ENCODE measurements around the gene RLN3. TPM values are rescaled to one million over a fixed set of nuclear protein-coding genes. Genes with fewer than 3 reads are reported as not detected.

The RLN3 gene
- total and polyA plus RNA-seq, 9 of the 15 experiments (the other 6 are each of a cell fraction or from before 2014, with no cell fraction given), result 0.31 to 1.2 (median 0.71) TPM; not detected in 6

DNA sequence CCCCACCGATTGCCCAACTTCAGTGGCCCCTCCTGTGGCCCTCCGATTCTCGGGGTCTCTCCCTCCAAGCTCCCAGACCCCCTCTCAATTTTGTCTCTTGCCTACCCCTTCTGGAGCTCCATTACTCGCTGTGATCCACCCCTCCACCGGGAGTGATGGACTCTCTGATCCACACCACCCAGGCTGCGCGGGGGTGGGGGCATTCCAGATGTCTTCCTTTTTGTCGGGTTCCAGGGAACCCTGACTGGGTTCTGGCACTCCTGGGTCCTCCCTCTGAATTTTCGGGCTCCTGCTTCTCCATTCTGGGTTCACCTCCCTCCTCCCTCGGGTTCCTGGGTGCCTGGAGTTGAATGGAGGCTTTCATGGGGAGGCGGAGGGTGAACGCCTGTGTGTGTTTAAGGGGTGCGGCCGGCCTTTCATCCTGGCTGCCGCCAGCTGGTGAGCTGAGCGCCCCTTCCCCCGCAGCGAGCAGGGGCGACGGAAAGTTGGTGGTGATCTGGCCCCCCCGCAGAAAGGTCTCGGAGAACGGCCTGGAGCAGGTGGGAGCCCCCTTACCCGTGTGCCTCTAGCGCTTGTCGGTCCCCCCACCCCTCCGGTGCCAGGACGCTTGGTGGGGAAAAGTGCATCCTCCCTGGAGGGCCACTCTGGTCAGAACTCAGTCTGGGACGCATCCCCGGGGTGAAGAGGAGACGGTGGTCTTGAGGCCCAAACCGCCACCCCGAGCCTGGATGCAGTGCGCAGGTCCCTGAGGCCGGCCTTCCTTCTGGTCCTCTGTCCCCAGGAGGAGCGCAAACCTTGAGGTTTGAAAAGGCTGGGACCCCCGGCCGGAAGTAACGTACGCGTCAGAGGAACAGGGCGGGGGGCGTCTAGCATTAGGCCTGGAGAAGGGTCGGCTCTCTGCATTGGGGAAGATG is 46.2 kb downstream of the RLN3 start:
- DNase-seq (ENCODE audit: extremely low read depth in 1 of 4, low spot score in 3 of 4), result peak; percentile 38 to 61 (median 51)
- BruUV-seq (replicated peaks), result no TSS peak
- intact Hi-C loops (cut with micrococcal nuclease) (no loop called here), in situ Hi-C loops (cut with MboI) (loop anchor here (5.0 to 25.0 kb wide), 2 partner anchors 192 to 487 kb away; no protein-coding TSS in a partner anchor)
- Histone ChIP-seq H3K9me3 (replicated peaks; ENCODE audit: control insufficient read depth, insufficient read depth, low read depth, low read length) (no peaks in the 10 kb centered on the region), H3K4me3 (peak overlapping the region; percentile 55), H3K4me1 (replicated peaks in 1 of 2; ENCODE audit: control insufficient read depth in 2 of 2, insufficient read depth in 2 of 2, low read length in 2 of 2) (peaks cover 9 to 48% of the 10 kb centered on the region in 2 experiments; a peak in 4 of 5 replicates), H3K9me1 (ENCODE audit: control insufficient read depth, insufficient read depth, low read length) (no peaks in the 10 kb centered on the region), H3K9ac (ENCODE audit: insufficient read depth in 1 of 2, low read depth in 2 of 2, low read length in 2 of 2) (peak overlapping the region; percentile 69 to 97), H4K20me1 (replicated peaks; ENCODE audit: control insufficient read depth, insufficient read depth, low read length) (no peaks in the 10 kb centered on the region), H2AFZ (ENCODE audit: low read depth, low read length) (peak overlapping the region; percentile 90), H3K4me2 (ENCODE audit: insufficient read depth, low read length) (peak overlapping the region; percentile 82), H3K79me2 (ENCODE audit: control insufficient read depth, insufficient read depth, low read length) (peaks cover 19% of the 10 kb centered on the region), H3K27me3 (ENCODE audit: control insufficient read depth in 2 of 2, insufficient read depth in 2 of 2, low read length in 2 of 2) (no peaks in the 10 kb centered on the region), H3K27ac (ENCODE audit: extremely low read depth, low read depth, low read length) (peak overlapping the region; percentile 68), H3K36me3 (ENCODE audit: control insufficient read depth, insufficient read depth, low read length) (no peaks in the 10 kb centered on the region)
- CTCF ChIA-PET (ENCODE audit: low intra/inter-chr PET ratio), result interaction anchor here (0.6 to 3.7 kb wide), 3 partner anchors 194 to 332 kb away, joined by 3 to 39 read pairs (median 4); no protein-coding TSS in a partner anchor
- POLR2A ChIA-PET, result interaction anchor here (0.6 to 1.3 kb wide), 3 partner anchors 44 to 174 kb away, joined by 3 to 4 read pairs (median 4); partner anchors contain the start of gene ASF1B
- WGBS (ENCODE audit: insufficient coverage, low coverage, missing lambda C conversion rate), result 3% methylated on average over 35 of the region's 44 CpGs
- FAIRE-seq, result no peak
- peak; percentile 52 for ATAC-seq
- TF ChIP-seq, protein P1, sequence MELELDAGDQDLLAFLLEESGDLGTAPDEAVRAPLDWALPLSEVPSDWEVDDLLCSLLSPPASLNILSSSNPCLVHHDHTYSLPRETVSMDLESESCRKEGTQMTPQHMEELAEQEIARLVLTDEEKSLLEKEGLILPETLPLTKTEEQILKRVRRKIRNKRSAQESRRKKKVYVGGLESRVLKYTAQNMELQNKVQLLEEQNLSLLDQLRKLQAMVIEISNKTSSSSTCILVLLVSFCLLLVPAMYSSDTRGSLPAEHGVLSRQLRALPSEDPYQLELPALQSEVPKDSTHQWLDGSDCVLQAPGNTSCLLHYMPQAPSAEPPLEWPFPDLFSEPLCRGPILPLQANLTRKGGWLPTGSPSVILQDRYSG (tag; conservative IDR thresholded peaks at IDR 0.05; ENCODE audit: low read depth), result no peak
- TF ChIP-seq RBM17 (IDR thresholded peaks at IDR 0.05; ENCODE audit: borderline replicate concordance, low read depth, low read length) (no peak), MIER1 (IDR thresholded peaks at IDR 0.05; ENCODE audit: low read depth) (no peak), DDX20 (tag; IDR thresholded peaks at IDR 0.05; ENCODE audit: low read depth) (no peak), POLR2G (IDR thresholded peaks at IDR 0.05; ENCODE audit: low read depth, low read length) (no peak; the same call in 1 of the 2 replicates), EWSR1 (IDR thresholded peaks at IDR 0.05; ENCODE audit: borderline replicate concordance, low read depth, partially characterized antibody) (no peak), TGIF2 (CRISPR knock-in tag; IDR thresholded peaks at IDR 0.05) (no peak), KDM5B (IDR thresholded peaks at IDR 0.05; ENCODE audit: insufficient replicate concordance, low read depth, low read length) (peak; percentile 12), ESRRA (IDR thresholded peaks at IDR 0.05; ENCODE audit: borderline replicate concordance, low read depth) (no peak), ZNF311 (CRISPR knock-in tag; IDR thresholded peaks at IDR 0.05) (no peak), HSF4 (CRISPR knock-in tag; IDR thresholded peaks at IDR 0.05; ENCODE audit: borderline replicate concordance) (no peak), EGR1 (conservative IDR thresholded peaks at IDR 0.05) (peak; percentile 71), ZNF263 (CRISPR knock-in tag; IDR thresholded peaks at IDR 0.05; ENCODE audit: borderline replicate concordance) (peak; percentile 50), CEBPB (tag; IDR thresholded peaks at IDR 0.05) (no peak)
- TF ChIP-seq, protein P2, sequence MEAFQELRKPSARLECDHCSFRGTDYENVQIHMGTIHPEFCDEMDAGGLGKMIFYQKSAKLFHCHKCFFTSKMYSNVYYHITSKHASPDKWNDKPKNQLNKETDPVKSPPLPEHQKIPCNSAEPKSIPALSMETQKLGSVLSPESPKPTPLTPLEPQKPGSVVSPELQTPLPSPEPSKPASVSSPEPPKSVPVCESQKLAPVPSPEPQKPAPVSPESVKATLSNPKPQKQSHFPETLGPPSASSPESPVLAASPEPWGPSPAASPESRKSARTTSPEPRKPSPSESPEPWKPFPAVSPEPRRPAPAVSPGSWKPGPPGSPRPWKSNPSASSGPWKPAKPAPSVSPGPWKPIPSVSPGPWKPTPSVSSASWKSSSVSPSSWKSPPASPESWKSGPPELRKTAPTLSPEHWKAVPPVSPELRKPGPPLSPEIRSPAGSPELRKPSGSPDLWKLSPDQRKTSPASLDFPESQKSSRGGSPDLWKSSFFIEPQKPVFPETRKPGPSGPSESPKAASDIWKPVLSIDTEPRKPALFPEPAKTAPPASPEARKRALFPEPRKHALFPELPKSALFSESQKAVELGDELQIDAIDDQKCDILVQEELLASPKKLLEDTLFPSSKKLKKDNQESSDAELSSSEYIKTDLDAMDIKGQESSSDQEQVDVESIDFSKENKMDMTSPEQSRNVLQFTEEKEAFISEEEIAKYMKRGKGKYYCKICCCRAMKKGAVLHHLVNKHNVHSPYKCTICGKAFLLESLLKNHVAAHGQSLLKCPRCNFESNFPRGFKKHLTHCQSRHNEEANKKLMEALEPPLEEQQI (IDR thresholded peaks at IDR 0.05), result no peak
- TF ChIP-seq, protein P3, sequence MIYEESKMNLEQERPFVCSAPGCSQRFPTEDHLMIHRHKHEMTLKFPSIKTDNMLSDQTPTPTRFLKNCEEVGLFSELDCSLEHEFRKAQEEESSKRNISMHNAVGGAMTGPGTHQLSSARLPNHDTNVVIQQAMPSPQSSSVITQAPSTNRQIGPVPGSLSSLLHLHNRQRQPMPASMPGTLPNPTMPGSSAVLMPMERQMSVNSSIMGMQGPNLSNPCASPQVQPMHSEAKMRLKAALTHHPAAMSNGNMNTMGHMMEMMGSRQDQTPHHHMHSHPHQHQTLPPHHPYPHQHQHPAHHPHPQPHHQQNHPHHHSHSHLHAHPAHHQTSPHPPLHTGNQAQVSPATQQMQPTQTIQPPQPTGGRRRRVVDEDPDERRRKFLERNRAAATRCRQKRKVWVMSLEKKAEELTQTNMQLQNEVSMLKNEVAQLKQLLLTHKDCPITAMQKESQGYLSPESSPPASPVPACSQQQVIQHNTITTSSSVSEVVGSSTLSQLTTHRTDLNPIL (CRISPR knock-in tag; IDR thresholded peaks at IDR 0.05), result no peak

All from K562 (cell line).